NCI-H1105 (cell line): ENCODE data around the gene WNT1.

Source experiments
- DNase-seq: peaks from one replicate; lab custom pipeline; 2025; lab: John Stamatoyannopoulos, UW

WNT1 gene

DNA sequence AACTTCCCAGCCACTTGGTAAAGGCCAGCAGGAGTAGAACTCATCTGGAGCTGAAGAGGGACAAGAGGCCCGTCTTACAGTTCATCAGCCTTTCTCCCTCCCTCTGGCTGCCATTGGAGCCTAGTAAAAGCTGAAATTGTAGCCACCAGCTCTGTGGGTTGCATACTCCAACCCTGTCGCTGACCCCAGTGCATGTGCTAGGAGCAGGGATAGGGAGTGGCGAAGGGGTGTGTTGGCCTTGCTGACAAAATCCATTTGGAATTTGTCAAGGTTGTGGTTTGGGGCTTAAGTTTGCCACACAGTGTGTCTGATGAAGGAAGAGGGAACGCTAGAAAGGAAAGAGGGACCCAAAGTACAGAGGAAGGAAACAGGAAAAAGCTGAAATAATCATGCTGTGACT, 16.8 kb upstream of the WNT1 start:
- no peak for DNase-seq

DNA sequence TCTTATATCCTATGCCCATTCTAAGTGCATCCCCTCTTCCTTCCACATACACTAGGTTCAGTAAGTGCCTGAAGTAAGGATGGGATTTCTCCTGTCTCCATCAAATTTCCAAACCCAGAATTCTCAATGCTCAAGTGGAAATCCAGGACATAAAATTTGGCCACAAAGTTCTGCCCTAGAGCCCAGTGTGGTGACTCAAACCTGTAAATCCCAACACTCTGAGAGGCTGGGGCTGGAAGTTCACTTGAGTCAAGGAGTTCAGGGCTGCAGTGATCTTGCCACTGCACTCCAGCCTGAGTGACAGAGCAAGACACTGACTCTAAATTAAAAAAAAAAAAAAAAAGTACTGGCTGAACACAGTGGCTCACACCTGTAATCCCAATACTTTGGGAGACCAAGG, 16.3 kb upstream of the WNT1 start:
- DNase-seq = no peak

DNA sequence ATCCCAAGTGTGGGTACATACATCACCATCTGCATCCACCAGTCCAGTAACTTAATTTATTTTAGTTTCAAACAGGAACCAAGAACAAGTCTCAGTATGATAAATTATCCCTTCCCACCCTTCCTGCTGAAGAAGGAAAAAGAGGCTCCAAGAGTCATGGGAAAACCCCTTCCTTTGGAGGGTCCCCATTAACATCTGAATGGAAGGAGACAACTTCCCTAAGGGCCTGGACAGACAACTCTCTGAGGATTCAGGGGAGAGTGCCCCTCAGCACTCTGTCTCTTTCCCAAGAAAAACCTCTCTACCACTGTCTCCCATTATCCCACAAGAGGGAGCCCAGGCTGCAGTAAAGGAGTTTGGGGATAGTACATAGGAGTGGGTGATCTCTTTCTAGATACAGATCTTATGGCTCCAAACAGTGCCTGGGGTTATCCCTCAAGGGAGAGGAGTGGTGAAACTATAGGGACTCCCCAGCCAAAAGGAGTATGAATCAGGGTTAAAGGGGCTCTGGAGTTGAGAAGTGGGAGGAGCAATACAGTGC, 12.8 kb upstream of the WNT1 start:
- DNase-seq = no peak

DNA sequence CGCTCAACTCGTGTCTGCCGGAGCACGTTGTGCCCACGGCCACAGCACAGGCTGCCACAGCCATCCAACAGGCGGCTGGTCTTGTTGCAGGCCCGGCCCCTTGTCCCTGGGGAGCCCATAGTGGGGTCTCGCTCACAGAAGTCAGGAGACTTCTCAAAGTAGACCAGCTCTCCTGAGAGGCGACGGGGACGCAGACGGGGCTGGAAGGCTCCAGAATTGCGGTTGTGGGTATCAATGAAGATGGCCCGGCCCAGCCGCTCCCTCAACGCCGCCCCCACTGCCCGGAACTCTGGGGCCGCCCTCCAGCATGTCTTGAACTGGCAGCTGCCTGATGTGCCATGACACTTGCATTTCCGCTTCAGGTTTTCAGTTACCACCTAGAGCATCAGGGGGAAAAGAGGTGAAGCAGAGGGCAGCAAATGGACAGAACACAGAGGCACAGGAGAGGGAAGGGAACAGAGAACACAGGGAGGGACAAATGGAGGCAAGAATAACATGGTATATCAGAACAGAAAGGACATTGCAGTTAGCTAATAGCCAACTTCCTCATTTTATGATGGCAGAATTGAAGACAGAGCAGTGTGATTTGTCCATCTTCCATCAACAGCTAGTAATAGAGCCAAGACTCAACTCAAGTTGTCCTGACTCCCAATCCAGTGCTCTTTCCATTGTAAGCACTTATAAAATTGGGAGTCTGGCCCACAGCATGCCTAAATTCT, 11.8 kb upstream of the WNT1 start:
- DNase-seq = no peak

DNA sequence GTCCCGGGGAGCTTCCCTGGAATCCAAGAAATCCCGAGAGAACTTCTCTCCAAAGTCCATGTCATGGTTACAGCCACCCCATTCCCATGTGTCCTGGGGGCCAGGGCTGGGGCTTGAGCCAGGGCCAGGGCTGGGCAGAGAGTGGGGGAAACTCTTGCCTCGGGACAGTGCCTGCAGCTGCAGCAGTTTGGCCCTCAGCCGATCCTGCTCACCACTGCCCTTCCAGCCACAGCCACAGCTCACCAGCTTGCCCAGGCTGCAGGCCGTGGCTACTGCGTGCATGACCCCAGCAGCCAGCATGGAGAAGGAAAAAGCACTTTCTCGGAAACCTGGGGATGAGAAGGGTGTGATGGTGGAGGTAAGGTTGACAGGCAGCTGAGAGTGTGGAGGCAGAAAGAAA, 10.1 kb upstream of the WNT1 start:
- no peak for DNase-seq

GRCh38 chr12:48968467-48968866, 9.7 kb upstream of the WNT1 start:
- DNase-seq = no peak

- DNase-seq = no peak
These were observed 8.9 kb upstream of the WNT1 start for GRCh38 chr12:48969160-48969771.

- DNase-seq = no peak
These were observed 8.1 kb upstream of the WNT1 start for GRCh38 chr12:48969833-48970701.

DNA sequence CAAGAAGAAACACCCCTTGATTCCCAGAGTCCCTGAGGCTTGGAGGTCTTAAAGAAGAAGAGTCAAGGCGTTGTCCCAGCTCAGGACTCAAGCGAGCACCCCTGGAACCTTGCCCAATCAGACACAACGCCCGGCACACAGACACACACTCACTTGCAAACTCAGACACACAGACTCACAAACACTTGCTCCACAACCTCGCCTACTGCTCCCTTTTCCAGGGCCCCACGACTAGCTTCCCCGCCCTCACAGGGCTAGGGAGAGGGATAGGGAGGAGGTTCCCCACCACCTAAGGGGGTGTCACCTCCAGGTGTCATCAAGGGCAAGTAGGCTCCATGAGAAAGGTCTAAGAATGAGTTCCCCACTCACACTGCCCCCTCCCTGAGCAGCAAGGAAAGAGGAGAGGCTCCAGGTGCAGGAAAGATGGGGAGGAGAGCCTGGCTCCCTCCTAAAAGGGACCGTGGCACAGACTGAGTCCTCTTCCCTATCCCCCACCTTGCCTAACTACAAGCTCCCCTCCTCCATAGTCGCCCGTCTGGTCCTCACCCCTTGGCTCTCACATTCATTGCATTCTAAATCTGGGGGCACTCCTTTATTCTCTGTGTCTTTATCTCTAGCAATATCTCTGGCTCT, 7.3 kb upstream of the WNT1 start:
- no peak for DNase-seq

DNA sequence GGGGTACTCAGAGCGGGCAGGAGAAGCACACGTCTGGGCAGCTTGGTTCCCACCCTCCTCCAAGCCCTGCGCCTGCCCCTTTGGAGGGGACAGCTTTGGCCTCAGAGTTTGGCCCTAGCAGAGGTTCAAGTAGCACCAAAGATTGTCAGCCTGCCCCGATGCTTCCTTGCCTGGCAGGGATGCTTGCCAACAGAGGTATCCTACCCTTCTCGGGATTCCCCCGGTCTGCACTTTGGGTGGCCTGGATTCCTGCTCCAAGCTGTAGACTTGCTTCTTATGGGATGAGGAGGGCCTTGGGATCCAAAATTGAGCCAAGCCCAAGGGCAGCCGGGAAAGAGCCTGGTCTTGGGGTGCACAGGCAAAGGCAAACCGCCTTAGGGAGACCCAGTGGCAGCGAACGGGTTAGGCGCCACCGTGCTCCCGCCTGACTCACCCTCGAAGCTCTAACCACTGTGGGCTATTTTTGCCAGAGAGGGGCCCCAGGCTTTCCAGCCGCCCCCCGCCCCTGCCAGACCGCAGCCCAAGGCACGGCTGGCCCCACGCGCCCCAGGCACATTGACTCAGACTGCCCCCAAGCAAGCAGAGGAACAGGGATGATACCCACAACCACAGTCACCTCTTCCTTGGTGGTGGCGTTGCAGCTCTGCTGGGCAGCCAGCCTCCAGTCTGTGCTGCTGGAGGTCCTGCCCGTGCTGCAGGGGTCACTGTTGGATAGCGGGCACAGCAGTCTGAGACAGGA, 5.7 kb upstream of the WNT1 start:
- no peak for DNase-seq

GRCh38 chr12:48972952-48973483, 5.1 kb upstream of the WNT1 start:
- no peak for DNase-seq

DNA sequence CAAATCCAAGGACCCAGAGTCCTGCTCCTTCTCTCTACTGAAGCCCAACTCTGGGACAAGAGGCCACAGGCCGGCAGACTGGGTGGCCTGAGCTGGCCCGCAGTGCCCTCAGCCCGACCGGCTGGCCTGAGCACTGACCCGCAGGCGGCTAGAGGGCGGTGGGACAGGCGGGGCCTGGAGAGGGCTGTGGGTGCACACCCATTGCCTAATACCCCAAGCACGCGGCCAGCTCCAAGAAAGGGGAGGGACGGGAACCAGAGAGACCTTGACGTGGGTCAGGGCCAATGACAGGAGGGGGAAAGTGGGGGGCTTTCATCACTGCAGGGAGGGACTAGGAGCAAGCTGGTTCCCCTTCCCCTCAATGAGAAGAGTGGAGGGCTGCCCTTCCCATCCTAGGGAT, 4.6 kb upstream of the WNT1 start:
- no peak for DNase-seq

GRCh38 chr12:48973941-48974673, 4.0 kb upstream of the WNT1 start:
- DNase-seq = no peak

- DNase-seq = no peak
These were observed 536 bp upstream of the WNT1 start for GRCh38 chr12:48977290-48978281.

GRCh38 chr12:48978741-48979601, 849 bp downstream of the WNT1 start:
- no peak for DNase-seq

GRCh38 chr12:48979602-48980388, 1.7 kb downstream of the WNT1 start:
- DNase-seq = no peak

- no peak for DNase-seq
These were observed 2.3 kb downstream of the WNT1 start for GRCh38 chr12:48980389-48980952.
